ENCODE data around the gene METTL25.

The METTL25 gene

DNA sequence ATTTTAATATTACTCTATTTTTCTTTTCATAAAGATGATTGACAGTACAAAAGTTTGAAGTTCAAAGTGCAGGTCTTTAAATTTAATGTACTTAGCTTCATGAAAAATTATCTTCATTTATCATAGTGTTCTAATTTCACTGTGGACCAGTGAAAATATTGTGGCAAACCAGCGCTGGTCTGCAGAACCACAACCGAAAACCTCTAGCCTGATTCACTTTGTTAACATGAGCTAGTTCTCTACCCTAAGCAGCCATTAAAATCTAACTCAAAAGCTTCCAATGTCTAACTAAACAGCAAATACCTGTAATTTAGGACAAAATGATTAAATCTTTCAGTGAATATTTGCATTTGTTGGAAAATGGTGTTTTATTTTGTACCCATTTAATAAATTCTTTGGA lies 167.3 kb downstream of the METTL25 start:
- no peak for DNase-seq (ENCODE audit: low read depth)

DNA sequence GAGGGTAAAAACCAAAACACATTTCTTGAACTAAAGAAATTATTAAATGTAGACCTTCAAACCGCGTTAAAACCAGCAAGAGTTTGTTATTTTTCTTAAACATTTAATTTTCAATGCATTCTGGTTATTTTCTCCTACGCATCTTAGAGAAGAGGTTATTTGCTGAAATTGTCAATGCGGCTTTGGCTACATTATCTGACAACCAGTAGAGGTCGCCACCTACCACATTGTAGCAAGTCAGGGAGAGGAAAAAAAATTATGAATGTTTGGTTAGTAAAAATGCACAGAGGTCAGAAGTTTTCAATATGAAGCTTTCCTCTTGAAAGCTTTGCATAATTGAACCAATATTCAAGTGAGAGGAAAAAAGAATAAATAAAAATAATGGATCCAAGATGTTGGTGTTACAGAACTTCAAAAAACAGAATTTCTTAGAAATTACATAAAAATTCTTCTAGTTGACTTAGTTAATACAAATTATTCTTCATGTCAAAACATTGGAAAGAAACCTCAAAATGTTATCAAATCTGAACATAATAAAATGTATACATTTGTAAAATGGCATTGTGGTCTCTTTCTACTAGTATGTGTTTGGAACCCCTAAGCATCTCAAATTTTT lies 168.9 kb downstream of the METTL25 start:
- DNase-seq (ENCODE audit: low read depth), result peak; percentile 49

All from ELR (cell line).